Right lung (tissue), 5 donors: Measurements from ENCODE around the gene MAB21L4. TPM values are rescaled to one million over a fixed set of nuclear protein-coding genes. Genes with fewer than 3 reads are reported as not detected.

ENCODE experiments used
- DNase-seq, 2 donors: peaks; one replicate each; pipeline ENCODE4 v3.0.0-alpha.2; 2013
- polyA plus RNA-seq, 5 donors: library from polyadenylated mRNA; unstranded; fragments of 120-200 nt; gene quantifications; one replicate each; pipeline versions ENCODE4 v1.2.1 to v1.2.3, GENCODE V29; 2013; ENCODE audit warnings: inconsistent platforms in 1 of 5, low replicate concordance in 1 of 5; ENCODE audit not compliant: insufficient read length in 5 of 5, insufficient read depth in 1 of 5

Gene MAB21L4
- polyA plus RNA-seq, 5 donors: 0.61 to 4.6 (median 1.4) TPM

DNA sequence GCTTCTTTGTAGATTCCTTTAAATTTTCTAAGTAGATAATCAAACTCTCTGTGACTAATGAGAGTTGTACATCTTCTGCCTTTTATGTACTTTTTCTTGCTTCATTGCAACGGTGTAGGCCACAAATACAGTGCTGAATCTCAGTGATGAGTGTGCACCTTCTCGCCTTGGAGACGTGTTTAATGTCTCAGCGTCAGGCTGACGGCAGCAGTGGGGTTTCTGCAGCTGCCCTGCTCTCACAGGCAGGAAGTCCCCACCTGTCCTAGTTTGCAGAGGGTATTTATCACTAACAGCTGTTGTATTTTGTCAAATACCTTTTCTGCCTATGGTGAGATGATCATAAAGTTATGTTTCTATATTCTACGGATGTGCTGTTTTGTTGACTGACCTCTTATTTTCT is 14.0 kb downstream of the MAB21L4 start:
- DNase-seq: no peak

DNA sequence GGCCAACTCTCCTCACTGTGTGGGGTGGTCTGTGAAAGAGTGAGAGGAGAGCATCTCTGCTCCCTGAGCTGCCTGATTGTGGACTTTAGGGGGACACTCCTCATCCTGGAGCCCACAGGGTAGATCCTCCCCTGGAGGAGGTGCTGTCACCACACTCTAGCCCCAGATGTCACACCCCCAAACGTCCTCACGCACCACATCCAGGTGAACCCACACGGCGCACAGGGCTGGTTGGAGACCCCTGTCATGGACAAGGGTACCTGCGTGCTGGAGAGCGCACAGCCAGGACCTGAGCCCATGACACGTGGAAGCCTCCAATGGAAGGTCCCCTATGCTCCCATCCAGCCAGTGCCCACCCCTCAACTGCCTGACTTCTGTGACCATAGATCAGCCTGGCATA is 16.9 kb downstream of the MAB21L4 start:
- no peak for DNase-seq

GRCh38 chr2:240878341-240878936 is 17.5 kb downstream of the MAB21L4 start:
- no peak for DNase-seq

DNA sequence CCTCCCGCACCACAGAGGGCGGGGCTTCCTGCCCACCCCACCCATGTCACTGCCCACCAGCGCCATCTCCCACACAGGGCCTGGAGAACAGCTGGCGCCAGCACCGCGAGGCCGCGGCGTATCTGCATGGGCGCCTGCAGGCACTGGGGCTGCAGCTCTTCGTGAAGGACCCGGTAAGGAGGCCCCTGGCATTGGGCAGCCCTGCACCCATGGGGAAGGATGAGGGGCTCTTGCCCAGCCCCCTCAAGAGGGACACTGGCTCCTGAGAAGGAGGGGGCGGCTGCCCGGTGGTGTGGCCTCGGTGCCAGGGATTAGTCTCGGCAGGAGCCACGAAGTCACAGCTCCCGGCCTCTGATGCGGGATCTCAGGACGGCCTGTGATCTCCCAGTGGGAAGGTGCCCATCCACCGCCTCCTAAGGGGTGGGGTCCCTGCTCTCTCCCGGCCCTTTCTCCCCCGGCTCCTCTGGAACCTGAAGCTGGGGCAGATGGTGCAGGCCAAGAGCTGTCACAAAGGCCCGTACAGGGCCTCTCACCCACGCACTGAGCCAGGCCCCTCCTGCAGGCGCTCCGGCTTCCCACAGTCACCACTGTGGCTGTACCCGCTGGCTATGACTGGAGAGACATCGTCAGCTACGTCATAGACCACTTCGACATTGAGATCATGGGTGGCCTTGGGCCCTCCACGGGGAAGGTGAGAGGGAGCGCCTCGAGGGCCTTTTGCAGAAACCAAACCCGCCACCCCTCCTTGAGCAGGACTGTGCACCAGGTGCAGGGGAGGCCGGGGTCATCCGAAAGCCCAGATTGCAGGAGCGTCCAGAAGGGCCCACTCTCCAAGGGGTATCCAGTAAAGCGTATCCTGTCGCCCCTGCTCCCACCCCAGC is 18.3 kb downstream of the MAB21L4 start:
- no peak for DNase-seq

DNA sequence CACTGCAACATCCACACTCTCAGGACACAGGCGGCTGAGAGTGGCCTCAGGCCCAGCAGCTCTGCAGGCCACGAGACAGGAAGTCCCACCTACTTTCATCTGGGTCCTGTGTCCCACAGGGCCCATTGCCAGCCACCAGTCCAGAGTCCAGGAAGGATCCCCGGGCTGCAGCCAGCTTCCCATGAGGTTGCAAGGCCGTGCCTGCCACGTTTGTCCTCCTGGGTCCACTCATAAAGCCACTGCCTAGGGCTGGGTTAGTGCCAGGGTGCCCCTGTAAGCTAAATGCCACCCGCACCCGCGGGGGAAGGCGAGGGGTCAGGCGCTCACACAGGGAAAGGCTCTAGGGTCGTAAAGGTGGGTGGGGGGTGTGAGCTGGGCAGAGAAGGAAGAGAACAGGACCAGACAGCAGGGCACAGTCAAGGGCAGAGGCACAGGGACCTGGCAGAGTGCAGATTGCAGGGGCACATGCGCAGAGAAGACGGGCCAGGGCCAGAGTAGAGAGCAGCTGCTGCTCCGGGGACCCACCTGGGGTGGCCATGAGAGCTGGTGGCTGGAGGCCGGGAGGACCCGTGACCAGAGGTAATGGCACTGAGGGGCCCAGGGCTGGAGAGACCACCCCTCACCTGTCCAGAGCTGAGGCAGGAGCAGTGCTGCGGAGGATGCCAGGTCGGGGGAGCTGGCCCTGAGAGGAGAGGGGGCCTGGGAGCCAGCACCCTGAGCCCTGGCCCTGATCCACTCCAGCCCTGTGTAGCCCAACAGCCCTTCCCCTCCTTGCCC is 19.3 kb downstream of the MAB21L4 start:
- no peak for DNase-seq

DNA sequence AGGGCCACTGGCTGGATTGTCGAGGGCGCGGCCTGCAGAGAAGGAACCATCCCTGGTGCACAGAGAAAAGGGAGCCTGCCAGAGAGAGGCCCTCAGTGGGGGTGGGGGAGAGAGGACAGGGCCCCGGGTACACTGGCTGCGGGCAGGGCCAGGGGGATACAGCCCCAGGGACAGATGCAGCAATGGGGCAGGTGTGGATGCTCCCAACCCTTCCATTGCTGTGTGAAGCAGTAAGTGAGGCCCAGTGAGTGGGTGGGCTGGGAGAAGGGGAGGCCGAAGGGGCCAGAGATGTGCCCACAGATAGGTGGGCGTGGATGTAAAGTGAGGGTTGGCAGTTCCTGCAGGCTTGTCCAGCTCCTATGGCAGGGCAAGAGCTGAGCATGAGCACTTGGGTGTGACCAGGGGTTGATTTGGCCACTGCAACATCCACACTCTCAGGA is 19.9 kb downstream of the MAB21L4 start:
- DNase-seq: no peak

- no peak for DNase-seq
Observed at GRCh38 chr2:240875228-240876034, 20.5 kb downstream of the MAB21L4 start.

DNA sequence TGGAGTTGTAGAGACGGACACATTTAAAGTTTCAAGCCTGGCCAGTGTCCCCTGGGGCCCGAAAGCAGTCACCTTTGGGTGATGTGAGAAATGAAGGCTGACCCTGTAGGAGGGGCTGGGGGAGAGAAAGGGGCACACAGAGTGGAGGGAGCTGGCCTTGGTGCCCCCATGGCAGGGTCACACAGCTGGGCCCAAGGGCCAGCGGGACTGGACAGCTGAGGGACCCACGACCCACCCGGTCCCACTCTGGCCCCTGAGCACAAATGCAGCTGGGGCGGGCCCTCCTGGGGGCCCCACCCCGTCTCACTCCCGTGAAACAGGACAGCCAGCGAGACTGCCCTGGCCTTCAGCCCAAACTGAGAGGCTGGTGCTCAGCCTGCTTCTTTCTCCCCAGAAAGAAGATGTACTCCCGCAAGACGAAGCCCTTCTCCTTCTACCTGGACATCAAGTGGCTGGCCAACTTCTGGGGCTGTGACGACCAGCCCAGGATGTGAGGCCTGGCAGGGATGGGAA is 21.2 kb downstream of the MAB21L4 start:
- no peak for DNase-seq

- no peak for DNase-seq
Observed at GRCh38 chr2:240873805-240874714, 21.9 kb downstream of the MAB21L4 start.

DNA sequence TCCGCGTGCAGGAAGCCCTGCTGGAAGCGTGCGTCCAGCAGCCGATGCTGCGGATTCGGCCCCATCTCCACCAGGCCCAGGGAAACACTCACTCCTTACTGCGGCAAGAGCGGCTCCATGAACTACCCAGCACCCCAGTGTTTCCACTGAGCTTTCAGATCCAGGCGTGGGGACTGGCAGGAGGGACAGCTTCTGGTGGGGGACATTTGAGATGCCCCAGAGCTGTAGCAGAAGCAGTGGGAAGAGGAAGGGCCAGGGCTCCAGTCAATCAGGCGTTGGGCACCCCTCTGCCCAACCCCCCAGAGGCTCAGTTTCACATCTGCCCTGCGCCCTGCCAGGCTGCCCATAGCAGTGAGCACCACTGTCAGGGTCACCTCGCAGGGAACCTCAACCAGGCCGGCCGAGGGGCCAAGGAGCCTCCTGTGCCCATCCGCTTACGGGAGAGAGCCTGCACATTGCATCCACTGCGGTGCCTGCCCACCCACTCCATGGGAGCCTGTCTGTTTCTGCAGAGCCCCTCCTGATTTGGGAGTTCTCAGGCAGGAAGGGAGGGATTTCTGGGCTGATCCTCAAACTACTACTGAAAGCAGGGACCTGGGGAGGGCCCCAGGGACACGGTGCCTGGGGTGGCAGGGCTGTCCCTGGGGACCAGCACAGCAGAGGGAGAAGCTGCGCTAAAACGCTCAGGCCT is 22.7 kb downstream of the MAB21L4 start:
- no peak for DNase-seq

DNA sequence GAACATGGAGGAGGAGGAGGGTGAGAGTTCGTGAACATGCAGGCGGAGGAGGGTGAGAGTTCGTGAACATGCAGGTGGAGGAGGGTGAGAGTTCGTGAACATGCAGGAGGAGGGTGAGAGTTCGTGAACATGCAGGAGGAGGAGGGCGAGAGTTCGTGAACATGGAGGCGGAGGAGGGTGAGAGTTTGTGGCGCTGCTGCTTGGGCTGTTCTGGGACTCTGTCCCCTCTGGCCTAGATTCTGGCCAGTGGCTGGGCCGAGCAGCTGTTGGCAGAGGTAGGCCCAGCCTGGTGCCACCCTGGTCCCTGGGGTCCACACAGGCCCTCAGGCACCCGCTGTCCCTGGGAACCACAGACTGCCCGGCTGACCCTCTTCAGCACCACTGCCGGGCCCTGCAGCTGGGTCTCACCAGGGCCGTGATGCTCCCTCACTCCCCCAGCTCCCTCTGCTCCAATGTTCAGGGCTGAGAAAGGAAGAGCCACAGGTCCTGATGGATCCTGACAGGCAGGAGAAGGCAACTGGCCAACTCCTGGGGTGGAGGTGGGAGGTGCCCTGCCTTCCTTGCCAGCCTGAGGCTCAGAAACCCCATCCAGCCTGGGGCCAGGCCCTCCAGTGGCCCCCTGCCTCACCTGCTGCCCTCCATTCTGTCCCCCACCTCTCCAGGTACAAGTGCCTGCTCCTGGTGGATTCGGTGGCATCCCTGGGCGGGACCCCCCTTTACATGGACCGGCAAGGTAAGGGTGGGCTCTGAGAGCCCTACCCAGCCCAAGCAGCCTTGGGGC is 23.4 kb downstream of the MAB21L4 start:
- no peak for DNase-seq

GRCh38 chr2:240871071-240871958 is 24.6 kb downstream of the MAB21L4 start:
- DNase-seq: no peak

DNA sequence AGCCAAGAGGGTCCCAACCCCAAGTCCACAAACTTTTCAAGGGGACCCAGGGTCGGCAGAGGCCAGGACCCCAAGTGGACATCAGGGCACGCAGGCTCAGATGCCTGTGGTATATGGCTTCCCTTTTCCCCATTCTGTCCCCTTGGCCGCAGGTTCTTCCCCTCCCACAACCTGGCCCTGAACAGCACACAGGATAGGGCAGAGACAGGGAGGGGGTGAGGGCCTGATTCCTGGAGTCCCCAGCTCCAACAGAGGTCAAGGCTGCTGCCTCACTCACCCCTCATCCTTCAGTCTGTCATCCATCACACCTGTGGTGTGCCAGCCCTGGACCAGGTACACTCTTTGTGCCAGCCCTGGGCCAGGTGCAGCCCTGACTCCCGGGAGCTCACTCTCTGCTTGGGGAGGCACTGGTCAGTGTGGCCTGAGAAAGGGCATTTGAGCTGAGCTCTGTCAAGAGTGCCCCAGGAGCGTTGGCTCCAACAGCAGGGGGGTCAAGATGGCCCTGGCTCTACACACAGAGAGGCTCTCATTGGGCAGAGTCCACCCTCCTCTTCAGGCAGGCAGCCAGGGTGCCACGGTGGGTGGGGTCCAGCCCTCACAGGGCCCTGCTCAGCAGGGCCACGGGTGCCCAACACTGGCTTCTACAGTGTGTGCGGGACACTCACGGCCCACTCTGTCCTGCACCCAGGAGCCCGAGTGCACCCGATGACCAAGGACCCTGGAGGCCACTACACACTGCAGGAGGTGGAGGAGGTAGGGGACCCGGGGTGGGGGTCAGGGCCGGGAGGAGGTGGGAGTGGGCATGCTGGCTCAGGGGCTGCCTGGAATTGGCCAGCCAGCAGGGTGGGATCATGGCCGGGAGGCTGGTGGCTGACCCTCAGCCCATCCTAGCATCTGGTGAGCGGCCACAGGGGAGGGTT is 25.7 kb downstream of the MAB21L4 start:
- DNase-seq: no peak

GRCh38 chr2:240869109-240869955 is 26.6 kb downstream of the MAB21L4 start:
- no peak for DNase-seq

GRCh38 chr2:240868286-240869108 is 27.5 kb downstream of the MAB21L4 start, which contains the start of gene AGXT:
Gene AGXT (plus strand): TSS chr2:240868824. CDS start chr2:240868866, 42 bp downstream.
- peak in 1 of 2 donors; percentile 36 for DNase-seq
